ENCODE measurements around the gene RTRAF.

Gene RTRAF

DNA sequence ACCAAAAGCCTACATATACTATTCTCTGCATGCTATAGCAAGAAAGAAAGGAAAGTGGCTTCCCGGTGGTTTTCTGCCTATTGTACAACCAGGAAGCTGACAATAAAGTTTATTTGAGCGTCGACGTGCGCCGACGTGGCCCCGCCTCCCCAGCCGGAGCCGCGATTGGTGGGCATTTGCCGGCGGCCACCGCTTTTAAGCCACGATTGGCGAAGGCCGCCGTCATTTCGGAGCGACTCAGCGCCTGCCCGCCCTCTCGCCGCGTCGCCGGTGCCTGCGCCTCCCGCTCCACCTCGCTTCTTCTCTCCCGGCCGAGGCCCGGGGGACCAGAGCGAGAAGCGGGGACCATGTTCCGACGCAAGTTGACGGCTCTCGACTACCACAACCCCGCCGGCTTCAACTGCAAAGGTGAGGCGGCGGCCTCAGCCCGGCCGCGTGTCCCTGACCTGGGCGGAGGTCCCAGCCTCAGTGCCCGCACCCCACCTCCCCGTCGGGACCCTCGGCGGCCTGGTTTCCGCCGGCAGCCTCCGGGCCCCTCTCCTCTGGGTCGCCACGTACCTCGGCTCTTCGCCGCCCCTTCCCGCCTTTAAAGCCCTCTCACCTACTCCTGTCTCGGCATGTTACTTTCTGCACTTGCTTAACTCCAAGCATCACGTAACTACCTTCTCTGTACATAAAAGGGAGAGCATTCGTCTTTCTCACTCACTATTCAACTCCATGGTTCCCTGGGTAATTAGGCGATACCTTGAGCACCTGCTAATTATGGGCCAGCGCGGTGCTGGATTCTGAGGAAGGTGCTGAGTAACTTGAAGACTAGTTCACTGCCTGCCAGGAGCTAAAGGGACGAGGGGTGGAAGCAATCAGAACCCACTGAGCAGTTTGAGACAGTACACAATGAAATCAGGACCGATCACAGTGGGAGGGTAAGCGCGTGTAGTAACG lies at the start of gene RTRAF:
Gene RTRAF (plus strand): TSS at position 254 of the 942 bp plus-strand sequence. CDS start 94 bp downstream, at position 348.
- TF ChIP-seq, protein P1, sequence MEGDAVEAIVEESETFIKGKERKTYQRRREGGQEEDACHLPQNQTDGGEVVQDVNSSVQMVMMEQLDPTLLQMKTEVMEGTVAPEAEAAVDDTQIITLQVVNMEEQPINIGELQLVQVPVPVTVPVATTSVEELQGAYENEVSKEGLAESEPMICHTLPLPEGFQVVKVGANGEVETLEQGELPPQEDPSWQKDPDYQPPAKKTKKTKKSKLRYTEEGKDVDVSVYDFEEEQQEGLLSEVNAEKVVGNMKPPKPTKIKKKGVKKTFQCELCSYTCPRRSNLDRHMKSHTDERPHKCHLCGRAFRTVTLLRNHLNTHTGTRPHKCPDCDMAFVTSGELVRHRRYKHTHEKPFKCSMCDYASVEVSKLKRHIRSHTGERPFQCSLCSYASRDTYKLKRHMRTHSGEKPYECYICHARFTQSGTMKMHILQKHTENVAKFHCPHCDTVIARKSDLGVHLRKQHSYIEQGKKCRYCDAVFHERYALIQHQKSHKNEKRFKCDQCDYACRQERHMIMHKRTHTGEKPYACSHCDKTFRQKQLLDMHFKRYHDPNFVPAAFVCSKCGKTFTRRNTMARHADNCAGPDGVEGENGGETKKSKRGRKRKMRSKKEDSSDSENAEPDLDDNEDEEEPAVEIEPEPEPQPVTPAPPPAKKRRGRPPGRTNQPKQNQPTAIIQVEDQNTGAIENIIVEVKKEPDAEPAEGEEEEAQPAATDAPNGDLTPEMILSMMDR (IDR thresholded peaks at IDR 0.05): no peak
- peaks cover 3% of the 10 kb centered on the region for H3K9me3 Mint-ChIP-seq
- peaks cover 22% of the 10 kb centered on the region for H3K36me3 Mint-ChIP-seq (ENCODE audit: low read depth)
- peak; percentile 93 for DNase-seq
- peaks cover 7% of the 10 kb centered on the region for H3K27me3 Mint-ChIP-seq (ENCODE audit: low read depth, poor library complexity)
- H3K4me1 Mint-ChIP-seq: peaks cover 27% of the 10 kb centered on the region
- H3K4me3 Mint-ChIP-seq: peak within 1 kb of the TSS; percentile 97
- peak within 1 kb of the TSS; percentile 90 for H3K27ac Mint-ChIP-seq

DNA sequence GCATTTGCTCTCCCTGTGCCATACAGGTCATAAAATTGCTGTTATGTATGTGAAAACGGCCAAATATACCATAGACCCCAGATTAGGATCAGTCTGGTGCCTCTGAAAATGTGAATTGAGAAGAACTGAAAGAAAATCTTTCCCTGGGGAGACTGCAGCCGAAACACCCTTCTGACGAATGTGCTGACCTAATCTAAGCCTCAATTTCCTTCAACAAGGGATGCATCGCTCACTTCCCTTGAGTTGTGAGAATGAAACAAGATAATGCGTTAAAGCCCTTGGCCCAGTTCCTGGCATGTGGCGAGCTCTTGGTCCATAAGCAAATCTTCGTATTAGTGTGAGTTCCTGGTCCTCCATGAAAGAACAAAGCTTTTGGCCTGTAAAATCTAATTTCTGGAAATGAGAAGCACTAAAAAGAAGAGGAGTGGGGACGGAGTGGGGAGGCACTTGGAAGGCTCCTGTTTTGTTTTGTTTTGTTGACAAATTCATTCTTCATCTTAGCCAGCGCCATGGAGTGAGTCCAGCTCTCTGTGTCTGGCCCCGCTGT lies 49.5 kb upstream of the RTRAF start:
- TF ChIP-seq, protein P1 (IDR thresholded peaks at IDR 0.05): no peak
- H3K36me3 Mint-ChIP-seq (ENCODE audit: low read depth): peaks cover 7% of the 10 kb centered on the region
- no peak for DNase-seq
- H3K27me3 Mint-ChIP-seq (ENCODE audit: low read depth, poor library complexity): no peaks in the 10 kb centered on the region
- no peak overlapping the region for H3K27ac Mint-ChIP-seq
- no peak overlapping the region for H3K4me3 Mint-ChIP-seq
- H3K4me1 Mint-ChIP-seq: peaks cover 4% of the 10 kb centered on the region
- peaks cover 1% of the 10 kb centered on the region for H3K9me3 Mint-ChIP-seq

DNA sequence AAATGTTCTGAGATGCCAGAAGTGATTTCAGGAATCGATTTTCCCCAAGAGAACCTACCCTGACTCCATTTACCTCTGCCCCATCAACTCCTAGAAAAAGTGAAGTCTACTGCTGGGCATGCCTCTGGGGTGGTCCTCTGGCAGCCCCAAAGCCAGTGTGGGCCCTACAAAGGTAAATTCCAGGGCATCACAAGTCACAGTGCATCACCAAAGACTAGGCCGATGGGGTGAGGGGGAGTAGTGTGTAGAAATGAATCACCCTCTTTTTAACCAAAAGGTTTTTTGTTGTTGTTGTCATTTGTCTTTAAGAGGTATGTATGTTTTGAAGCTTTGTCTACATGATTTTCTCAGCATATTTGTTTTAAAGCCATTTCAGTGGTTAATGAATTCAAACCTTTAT lies 46.4 kb upstream of the RTRAF start:
- H3K36me3 Mint-ChIP-seq (ENCODE audit: low read depth): peaks cover 33% of the 10 kb centered on the region
- DNase-seq: no peak
- H3K4me3 Mint-ChIP-seq: no peak overlapping the region
- H3K27ac Mint-ChIP-seq: no peak overlapping the region
- H3K4me1 Mint-ChIP-seq: peaks cover 4% of the 10 kb centered on the region
- TF ChIP-seq, protein P1 (IDR thresholded peaks at IDR 0.05): no peak
- H3K27me3 Mint-ChIP-seq (ENCODE audit: low read depth, poor library complexity): no peaks in the 10 kb centered on the region
- H3K9me3 Mint-ChIP-seq: peaks cover 25% of the 10 kb centered on the region

DNA sequence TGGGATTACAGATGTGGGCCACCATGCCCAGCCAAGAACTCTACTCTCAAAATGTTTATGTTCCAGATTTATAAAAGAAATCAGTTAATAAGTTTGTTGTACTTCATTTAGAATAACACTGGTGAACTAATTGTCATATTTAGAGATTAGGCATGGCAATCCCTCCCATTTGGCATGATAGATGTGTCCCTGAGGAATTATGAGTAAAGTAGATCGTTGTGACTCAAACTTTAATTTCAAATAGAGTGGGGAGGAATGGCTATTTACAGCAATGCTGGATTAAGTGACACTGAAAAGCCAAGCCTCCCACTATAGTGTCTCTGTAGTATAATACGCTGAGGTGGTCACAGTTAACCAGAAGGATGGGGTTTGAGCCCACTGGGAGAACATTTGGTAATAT lies 39.3 kb upstream of the RTRAF start:
- TF ChIP-seq, protein P1 (IDR thresholded peaks at IDR 0.05): no peak
- DNase-seq: no peak
- H3K27ac Mint-ChIP-seq: no peak overlapping the region
- H3K4me1 Mint-ChIP-seq: no peaks in the 10 kb centered on the region
- peaks cover 57% of the 10 kb centered on the region for H3K36me3 Mint-ChIP-seq (ENCODE audit: low read depth)
- no peaks in the 10 kb centered on the region for H3K27me3 Mint-ChIP-seq (ENCODE audit: low read depth, poor library complexity)
- H3K4me3 Mint-ChIP-seq: no peak overlapping the region
- H3K9me3 Mint-ChIP-seq: peaks cover 29% of the 10 kb centered on the region

DNA sequence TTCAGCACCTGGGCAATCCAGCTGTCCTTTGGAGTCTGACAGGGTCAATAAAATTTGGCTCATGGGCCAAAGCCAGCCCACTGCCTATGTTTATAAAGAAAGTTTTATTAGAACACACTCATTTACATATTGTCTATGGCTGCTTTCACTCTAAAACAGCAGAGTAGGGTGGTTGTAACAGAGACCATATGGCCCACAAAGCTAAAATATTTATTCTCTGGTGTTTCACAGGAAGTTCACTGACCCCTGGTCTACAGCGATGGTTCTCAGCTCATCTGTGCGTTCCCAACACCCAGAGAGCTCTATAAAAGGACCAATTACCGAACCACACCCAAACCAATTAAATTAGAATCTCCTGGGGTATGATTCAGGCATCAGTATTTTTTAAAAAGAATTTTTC lies 37.7 kb upstream of the RTRAF start:
- H3K4me3 Mint-ChIP-seq: no peak overlapping the region
- H3K4me1 Mint-ChIP-seq: no peaks in the 10 kb centered on the region
- H3K27me3 Mint-ChIP-seq (ENCODE audit: low read depth, poor library complexity): no peaks in the 10 kb centered on the region
- peaks cover 14% of the 10 kb centered on the region for H3K9me3 Mint-ChIP-seq
- TF ChIP-seq, protein P1 (IDR thresholded peaks at IDR 0.05): no peak
- DNase-seq: no peak
- peaks cover 48% of the 10 kb centered on the region for H3K36me3 Mint-ChIP-seq (ENCODE audit: low read depth)
- H3K27ac Mint-ChIP-seq: peak overlapping the region; percentile 38
